ENCODE data around the gene SOX18. TPM values are rescaled to one million over a fixed set of nuclear protein-coding genes. Genes with fewer than 3 reads are reported as not detected.

The SOX18 gene
- total RNA-seq, 4 donors from 2014 or later, result 0.79 to 8.7 (median 3.3) TPM

DNA sequence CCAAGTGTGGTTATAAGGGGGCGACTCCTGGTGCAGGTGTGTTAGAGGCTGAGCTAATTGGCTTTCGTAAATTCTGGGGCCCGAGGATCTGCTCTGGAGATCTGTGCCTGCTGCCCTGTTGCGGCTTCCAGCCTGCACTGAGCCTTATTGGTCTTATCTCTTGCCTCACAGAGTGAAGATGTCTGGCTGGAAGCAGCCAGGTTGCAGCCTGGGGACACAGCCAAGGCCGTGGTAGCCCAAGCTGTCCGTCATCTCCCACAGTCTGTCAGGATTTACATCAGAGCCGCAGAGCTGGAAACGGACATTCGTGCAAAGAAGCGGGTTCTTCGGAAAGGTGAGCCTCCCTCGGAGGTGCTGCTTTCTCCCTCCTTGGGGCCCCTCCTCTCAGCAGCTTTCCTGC lies 48.5 kb downstream of the SOX18 start:
- H3K9me3 ChIP-seq, result no peaks in the 10 kb centered on the region
- no peak for DNase-seq (ENCODE audit: low spot score in 2 of 2)
- peaks cover 98% of the 10 kb centered on the region for H3K36me3 ChIP-seq
- no peak overlapping the region for H3K27ac ChIP-seq
- H3K27me3 ChIP-seq, result no peaks in the 10 kb centered on the region
- H3K4me3 ChIP-seq, result no peak overlapping the region
- WGBS, result 89% methylated on average over 10 of the region's 12 CpGs
- TF ChIP-seq POLR2AphosphoS5 (IDR thresholded peaks at IDR 0.05), result no peak
- no peak for TF ChIP-seq POLR2A (IDR thresholded peaks at IDR 0.05)
- TF ChIP-seq CTCF (IDR thresholded peaks at IDR 0.05), result no peak
- TF ChIP-seq EP300 (IDR thresholded peaks at IDR 0.05), result no peak
- H3K4me1 ChIP-seq, result peaks cover 9% of the 10 kb centered on the region

Other genes starting within 250 kb of the SOX18 start
- 1 to 10 TPM; 3.4 to 5.1 (median 4.4) TPM for gene ZBTB46, start 218.4 kb downstream of the SOX18 start, total RNA-seq
- not detected for gene ABHD16B, start 188.1 kb downstream of the SOX18 start, total RNA-seq
- 10 to 100 TPM; 66.5 to 87.4 (median 74.1) TPM for gene TPD52L2, start 184.4 kb downstream of the SOX18 start, total RNA-seq
- 10 to 100 TPM; 36.4 to 62.0 (median 53.7) TPM for gene DNAJC5, start 154.5 kb downstream of the SOX18 start, total RNA-seq
- 10 to 100 TPM; 32.3 to 80.1 (median 52.5) TPM for gene UCKL1, start 93.2 kb downstream of the SOX18 start, total RNA-seq
- gene ZNF512B, start 79.7 kb downstream of the SOX18 start, total RNA-seq, result 10 to 100 TPM; 17.7 to 32.4 (median 24.3) TPM
- gene SAMD10, start 70.0 kb downstream of the SOX18 start, total RNA-seq, result 10 to 100 TPM in 2 of 4 donors, 1 to 10 TPM in 2; 7.2 to 15.8 (median 9.6) TPM
- 10 to 100 TPM; 70.7 to 93.0 (median 83.9) TPM for gene PRPF6, start 68.5 kb downstream of the SOX18 start, total RNA-seq
- gene C20orf204, start 13.5 kb downstream of the SOX18 start, total RNA-seq, result 1 to 10 TPM; 1.1 to 5.1 (median 1.8) TPM
- 10 to 100 TPM in 3 of 4 donors, 1 to 10 TPM in 1; 8.6 to 27.9 (median 13.2) TPM for gene TCEA2, start 13.6 kb upstream of the SOX18 start, total RNA-seq
- 10 to 100 TPM; 14.8 to 18.4 (median 16.2) TPM for gene RGS19, start 29.9 kb upstream of the SOX18 start, total RNA-seq
- under 1 TPM; 0.45 to 0.68 (median 0.52) TPM for gene OPRL1, start 30.4 kb upstream of the SOX18 start, total RNA-seq
- not detected for gene LKAAEAR1, start 34.8 kb upstream of the SOX18 start, total RNA-seq
- gene NPBWR2, start 57.9 kb upstream of the SOX18 start, total RNA-seq, result not detected
- gene MYT1, start 114.8 kb upstream of the SOX18 start, total RNA-seq, result under 1 TPM in 1 of 4 donors, not detected in 3; 0.34 TPM
- 100 to 1,000 TPM; 102 to 245 (median 147) TPM for gene PCMTD2, start 206.1 kb upstream of the SOX18 start, total RNA-seq